Activated CD8-positive, alpha-beta T cell treated with anti-CD3 and anti-CD28 coated beads, Interleukin-2, amount 10 ng/mL, durations not matched to agents 7 days and 5 days (primary cell): Measurements from ENCODE around the gene MITF. TPM values are rescaled to one million over a fixed set of nuclear protein-coding genes. Genes with fewer than 3 reads are reported as not detected.

Source experiments
- ATAC-seq: fragments of 150-1000 bp; cut with Tn5 transposase; one replicate; pipeline ENCODE4 v1.10.0; 2021; ENCODE audit warnings: moderate library complexity
- CTCF ChIA-PET: fragments of 350-600 bp; sonication (Branson Sonifier 250); formaldehyde crosslinking; loops from one replicate; lab custom pipeline; 2021; ENCODE audit warnings: antibody characterized with exemption; lab: Charles Lee
- POLR2A ChIA-PET: fragments of 350-600 bp; sonication (Branson Sonifier 250); formaldehyde crosslinking; loops from one replicate; lab custom pipeline; 2021; ENCODE audit warnings: antibody characterized with exemption; lab: Charles Lee
- DNase-seq: peaks from one replicate; pipeline ENCODE4 v3.0.0-alpha.2; 2020
- H3K27ac Mint-ChIP-seq: one replicate; pipeline ENCODE4 v1.8.0; 2021; ENCODE audit warnings: mild to moderate bottlenecking, mixed read lengths
- H3K27me3 Mint-ChIP-seq: one replicate; pipeline ENCODE4 v1.8.0; 2021; ENCODE audit warnings: low read depth, mixed read lengths
- H3K36me3 Mint-ChIP-seq: one replicate; pipeline ENCODE4 v1.8.0; 2021; ENCODE audit warnings: low read depth, mixed read lengths
- H3K4me1 Mint-ChIP-seq: one replicate; pipeline ENCODE4 v1.8.0; 2021; ENCODE audit warnings: low read depth, mixed read lengths
- H3K4me3 Mint-ChIP-seq: one replicate; pipeline ENCODE4 v1.8.0; 2021; ENCODE audit warnings: mild to moderate bottlenecking, mixed read lengths
- H3K9me3 Mint-ChIP-seq: one replicate; pipeline ENCODE4 v1.8.0; 2022; ENCODE audit warnings: mixed read lengths; ENCODE audit not compliant: insufficient read depth
- total RNA-seq, 2 experiments: library from RNA; stranded (reverse); gene quantifications; one replicate each; pipeline ENCODE4 v1.2.3, GENCODE V29; 2021

MITF gene
- total RNA-seq, 2 experiments from 2014 or later = not detected

DNA sequence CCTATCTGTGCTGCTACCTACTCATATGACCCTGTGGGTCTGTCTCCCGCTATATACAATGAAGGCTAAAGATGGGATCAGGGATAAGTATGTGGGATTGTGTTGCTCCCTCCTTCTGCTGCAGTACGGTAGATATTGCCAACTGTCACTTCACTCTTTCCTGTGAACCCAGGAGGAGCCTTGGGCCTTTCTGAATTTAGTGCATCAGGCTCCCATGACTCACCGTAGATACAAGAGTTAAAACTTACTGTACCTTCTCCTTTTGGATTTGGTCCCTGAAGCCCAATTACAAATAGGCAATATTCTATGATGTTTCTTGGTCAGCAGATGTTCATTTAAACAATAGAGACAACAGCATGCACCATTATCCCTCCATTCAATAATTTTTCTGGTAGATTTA is 27.4 kb downstream of the MITF start:
- POLR2A ChIA-PET = no interaction called here
- Mint-ChIP-seq H3K27me3 (no peaks in the 10 kb centered on the region), H3K36me3 (no peaks in the 10 kb centered on the region), H3K9me3 (no peaks in the 10 kb centered on the region), H3K27ac (no peak overlapping the region), H3K4me1 (no peaks in the 10 kb centered on the region), H3K4me3 (no peak overlapping the region)
- ATAC-seq (no peak), DNase-seq (no peak)
- CTCF ChIA-PET = no interaction called here

DNA sequence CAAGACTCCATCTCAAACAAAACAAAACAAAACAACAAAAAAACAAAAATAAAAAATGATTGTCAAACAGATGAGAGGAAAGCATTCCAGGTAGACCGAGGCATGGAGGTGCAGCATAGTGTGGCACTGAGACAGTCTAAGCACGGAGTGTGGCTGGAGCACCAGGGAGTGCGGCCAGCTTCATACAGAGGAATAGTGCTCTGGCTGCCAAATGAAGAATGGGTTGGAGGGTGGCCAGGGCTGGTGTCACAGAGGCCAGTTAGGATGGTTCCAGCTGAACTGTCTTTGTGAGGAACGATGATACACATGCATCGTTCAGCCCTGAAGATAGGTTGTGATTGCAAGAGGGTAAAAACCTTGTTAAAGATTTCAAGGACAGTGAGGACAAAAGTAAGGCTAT is 28.3 kb downstream of the MITF start:
- Mint-ChIP-seq H3K4me3 (no peak overlapping the region), H3K27ac (no peak overlapping the region), H3K27me3 (no peaks in the 10 kb centered on the region), H3K4me1 (no peaks in the 10 kb centered on the region), H3K36me3 (no peaks in the 10 kb centered on the region), H3K9me3 (no peaks in the 10 kb centered on the region)
- ChIA-PET CTCF (no interaction called here), POLR2A (no interaction called here)
- no peak for DNase-seq
- ATAC-seq = no peak

DNA sequence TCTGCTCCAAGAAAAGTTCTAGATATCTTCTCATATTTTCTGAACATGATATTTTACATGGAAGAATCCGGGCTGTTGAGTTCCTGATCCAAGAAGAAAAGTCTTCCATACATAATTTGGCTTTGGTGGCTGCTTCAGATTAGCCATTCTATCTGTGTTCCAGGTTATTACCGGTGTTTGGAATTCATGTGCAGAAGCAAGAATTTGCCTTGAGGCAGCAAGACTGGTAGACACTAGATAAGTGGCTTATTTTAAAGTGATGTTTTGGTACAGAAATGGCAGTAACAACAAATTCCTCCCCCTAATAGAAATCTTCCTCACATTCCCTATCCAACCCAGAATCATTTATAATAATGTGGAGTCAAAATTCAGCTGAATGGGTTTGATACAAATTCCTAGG is 29.2 kb downstream of the MITF start:
- Mint-ChIP-seq H3K27me3 (no peaks in the 10 kb centered on the region), H3K36me3 (no peaks in the 10 kb centered on the region), H3K4me1 (no peaks in the 10 kb centered on the region), H3K9me3 (no peaks in the 10 kb centered on the region), H3K4me3 (no peak overlapping the region), H3K27ac (no peak overlapping the region)
- ChIA-PET POLR2A (no interaction called here), CTCF (no interaction called here)
- no peak for ATAC-seq
- no peak for DNase-seq

DNA sequence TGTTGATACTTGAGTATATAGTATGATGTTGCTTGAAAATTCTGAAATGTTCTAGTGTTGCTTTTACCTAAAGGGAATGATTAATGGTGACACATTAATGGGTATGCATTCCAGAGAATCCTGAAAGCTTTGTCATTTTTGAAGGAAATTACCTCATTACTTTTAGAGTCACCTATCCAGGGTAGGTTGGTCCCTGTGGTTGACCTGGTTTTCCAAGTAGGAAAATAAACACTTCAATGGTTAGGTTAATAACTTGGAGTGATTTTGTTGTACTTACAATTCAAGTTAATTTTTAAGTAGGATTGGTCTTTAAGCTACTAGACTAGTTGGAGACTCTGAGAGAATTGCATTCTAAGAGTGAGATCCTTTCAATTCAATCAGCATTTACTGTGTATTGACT is 31.0 kb downstream of the MITF start:
- DNase-seq = no peak
- H3K27me3 Mint-ChIP-seq = no peaks in the 10 kb centered on the region
- POLR2A ChIA-PET = no interaction called here
- no peak overlapping the region for H3K4me3 Mint-ChIP-seq
- no peaks in the 10 kb centered on the region for H3K4me1 Mint-ChIP-seq
- no peaks in the 10 kb centered on the region for H3K36me3 Mint-ChIP-seq
- CTCF ChIA-PET = no interaction called here
- no peak overlapping the region for H3K27ac Mint-ChIP-seq
- no peak for ATAC-seq
- no peaks in the 10 kb centered on the region for H3K9me3 Mint-ChIP-seq

DNA sequence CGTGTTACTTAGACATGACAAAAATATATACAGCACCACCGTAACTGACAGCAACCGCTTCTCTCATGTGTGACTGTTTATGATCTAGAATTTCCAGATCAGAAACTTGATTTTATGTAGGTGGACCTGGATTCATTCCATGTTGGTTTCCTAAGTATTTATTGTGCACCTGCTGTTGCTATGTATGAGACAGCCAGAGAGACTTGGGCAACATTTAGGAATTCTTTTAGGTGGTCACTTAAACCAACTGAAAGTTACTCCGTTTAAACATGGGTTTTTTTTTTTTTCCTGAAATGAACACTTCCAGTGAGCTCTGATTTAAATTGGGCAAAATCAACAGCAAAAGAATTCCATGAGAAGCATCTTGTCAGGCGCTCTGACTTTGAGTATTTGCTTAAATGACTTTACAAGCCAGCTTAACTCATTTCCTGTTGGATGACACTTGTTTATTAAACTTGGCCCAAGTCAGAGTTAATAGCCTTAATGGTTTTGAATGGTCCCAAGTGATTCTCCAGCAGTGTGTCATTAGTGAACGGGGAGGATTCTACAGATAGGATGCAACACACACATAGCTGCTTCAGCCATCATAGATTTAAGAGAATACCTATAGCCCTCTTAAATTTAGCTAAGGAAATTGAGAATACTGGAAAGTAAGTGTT is 31.8 kb downstream of the MITF start:
- DNase-seq = no peak
- no peak overlapping the region for H3K4me3 Mint-ChIP-seq
- ATAC-seq = no peak
- no peaks in the 10 kb centered on the region for H3K36me3 Mint-ChIP-seq
- no peaks in the 10 kb centered on the region for H3K4me1 Mint-ChIP-seq
- POLR2A ChIA-PET = no interaction called here
- no peak overlapping the region for H3K27ac Mint-ChIP-seq
- H3K9me3 Mint-ChIP-seq = no peaks in the 10 kb centered on the region
- CTCF ChIA-PET = no interaction called here
- H3K27me3 Mint-ChIP-seq = no peaks in the 10 kb centered on the region

DNA sequence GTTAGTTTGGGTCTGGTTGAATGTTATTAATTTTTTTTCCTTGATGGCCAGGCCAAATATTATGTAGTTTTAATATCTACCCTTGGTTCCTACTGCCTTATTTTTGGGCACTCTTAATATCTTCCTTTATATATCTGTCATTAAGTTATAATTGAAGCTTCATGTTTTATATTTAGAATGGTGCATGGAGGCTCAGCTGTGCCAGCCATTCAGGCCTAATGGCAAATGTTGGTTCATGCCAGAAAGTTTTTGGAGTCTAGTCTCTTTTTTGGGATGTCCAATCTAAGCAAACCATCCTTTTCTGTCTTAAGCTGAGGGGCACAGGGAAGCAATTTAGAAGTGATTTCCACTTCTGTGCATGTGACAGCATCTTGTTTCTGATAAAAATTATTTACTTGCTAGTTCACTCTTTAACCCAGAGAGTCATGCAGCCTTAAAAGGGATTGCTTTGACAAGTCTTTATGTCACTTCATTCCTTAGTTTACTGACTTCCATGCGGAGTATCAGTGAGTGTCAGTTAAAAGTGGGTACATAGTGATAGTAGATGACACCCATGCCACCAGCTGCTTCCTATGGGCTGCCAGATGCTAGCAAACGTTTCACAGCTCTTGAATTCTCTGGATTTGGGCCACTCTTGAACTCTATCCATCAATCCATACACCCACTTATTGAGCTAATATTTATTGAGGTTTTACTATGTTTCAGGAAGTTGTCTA is 33.0 kb downstream of the MITF start:
- Mint-ChIP-seq H3K4me1 (no peaks in the 10 kb centered on the region), H3K27ac (no peak overlapping the region), H3K9me3 (no peaks in the 10 kb centered on the region), H3K27me3 (no peaks in the 10 kb centered on the region), H3K4me3 (no peak overlapping the region), H3K36me3 (no peaks in the 10 kb centered on the region)
- POLR2A ChIA-PET = no interaction called here
- DNase-seq = no peak
- ATAC-seq = no peak
- CTCF ChIA-PET = no interaction called here

DNA sequence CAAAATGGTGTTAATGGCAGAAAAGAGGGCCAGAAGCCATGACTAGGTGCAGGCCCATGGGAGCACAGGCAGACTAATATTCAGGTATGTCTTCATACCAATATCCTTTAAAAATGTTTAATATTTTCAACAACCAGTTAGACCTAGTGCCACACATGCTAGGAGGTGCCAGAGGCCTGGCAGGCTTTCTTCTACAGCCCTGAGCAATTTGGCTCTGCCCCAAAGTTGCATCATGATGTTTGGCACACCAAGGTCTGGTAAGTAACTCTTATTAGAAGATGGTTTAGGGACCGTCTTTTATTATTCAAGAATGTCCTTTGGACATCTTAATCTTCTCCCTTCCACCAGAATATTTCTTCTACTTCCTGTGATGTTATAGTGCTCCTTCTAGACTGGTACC is 34.8 kb downstream of the MITF start:
- Mint-ChIP-seq H3K4me1 (no peaks in the 10 kb centered on the region), H3K4me3 (no peak overlapping the region), H3K9me3 (no peaks in the 10 kb centered on the region), H3K27me3 (no peaks in the 10 kb centered on the region), H3K36me3 (no peaks in the 10 kb centered on the region), H3K27ac (no peak overlapping the region)
- ChIA-PET CTCF (no interaction called here), POLR2A (no interaction called here)
- no peak for ATAC-seq
- no peak for DNase-seq

DNA sequence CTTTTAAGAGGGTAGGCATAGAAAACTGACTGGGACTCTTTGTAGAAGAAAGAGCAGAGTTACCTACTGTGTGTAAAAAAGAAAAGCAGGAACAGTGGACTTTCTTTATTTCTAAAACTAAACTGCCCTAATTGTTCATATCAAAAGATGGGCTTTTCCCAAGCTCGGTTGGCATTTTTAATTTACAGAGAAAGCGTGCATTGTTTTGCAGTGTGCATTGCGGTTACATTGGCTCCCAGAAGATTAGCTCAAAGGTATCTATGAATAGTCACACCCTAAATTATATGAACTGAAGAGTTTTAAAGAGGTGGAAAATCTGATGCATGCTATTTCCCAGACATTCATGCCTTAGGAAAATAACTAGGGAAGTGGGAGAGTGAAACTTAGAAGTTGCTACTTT is 36.5 kb downstream of the MITF start:
- no peak overlapping the region for H3K27ac Mint-ChIP-seq
- no peak for DNase-seq
- no peak for ATAC-seq
- no peak overlapping the region for H3K4me3 Mint-ChIP-seq
- ChIA-PET CTCF (no interaction called here), POLR2A (no interaction called here)
- H3K27me3 Mint-ChIP-seq = no peaks in the 10 kb centered on the region
- no peaks in the 10 kb centered on the region for H3K9me3 Mint-ChIP-seq
- no peaks in the 10 kb centered on the region for H3K4me1 Mint-ChIP-seq
- H3K36me3 Mint-ChIP-seq = no peaks in the 10 kb centered on the region

DNA sequence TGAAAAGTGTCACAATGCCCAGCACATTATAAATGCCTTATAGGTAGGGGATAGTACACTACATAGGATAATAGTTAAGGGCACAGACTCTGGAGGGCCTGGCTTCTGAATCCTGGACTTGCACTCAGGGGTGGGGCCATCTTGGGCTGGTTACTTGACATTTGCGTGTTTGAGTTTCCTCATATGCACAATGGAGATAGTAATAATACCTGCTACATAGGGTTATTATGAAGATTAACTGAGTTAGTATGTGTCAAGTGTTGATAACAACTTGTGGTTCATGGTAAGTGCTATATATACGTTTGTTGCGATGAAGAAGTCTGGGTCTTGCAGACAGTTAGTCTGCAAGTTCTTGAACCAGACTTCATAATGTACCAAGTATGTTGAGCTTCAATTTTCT is 37.0 kb downstream of the MITF start:
- CTCF ChIA-PET = no interaction called here
- POLR2A ChIA-PET = no interaction called here
- DNase-seq (no peak), ATAC-seq (no peak)
- H3K27ac Mint-ChIP-seq = no peak overlapping the region
- no peak overlapping the region for H3K4me3 Mint-ChIP-seq
- no peaks in the 10 kb centered on the region for H3K4me1 Mint-ChIP-seq
- no peaks in the 10 kb centered on the region for H3K36me3 Mint-ChIP-seq
- no peaks in the 10 kb centered on the region for H3K27me3 Mint-ChIP-seq
- no peaks in the 10 kb centered on the region for H3K9me3 Mint-ChIP-seq

DNA sequence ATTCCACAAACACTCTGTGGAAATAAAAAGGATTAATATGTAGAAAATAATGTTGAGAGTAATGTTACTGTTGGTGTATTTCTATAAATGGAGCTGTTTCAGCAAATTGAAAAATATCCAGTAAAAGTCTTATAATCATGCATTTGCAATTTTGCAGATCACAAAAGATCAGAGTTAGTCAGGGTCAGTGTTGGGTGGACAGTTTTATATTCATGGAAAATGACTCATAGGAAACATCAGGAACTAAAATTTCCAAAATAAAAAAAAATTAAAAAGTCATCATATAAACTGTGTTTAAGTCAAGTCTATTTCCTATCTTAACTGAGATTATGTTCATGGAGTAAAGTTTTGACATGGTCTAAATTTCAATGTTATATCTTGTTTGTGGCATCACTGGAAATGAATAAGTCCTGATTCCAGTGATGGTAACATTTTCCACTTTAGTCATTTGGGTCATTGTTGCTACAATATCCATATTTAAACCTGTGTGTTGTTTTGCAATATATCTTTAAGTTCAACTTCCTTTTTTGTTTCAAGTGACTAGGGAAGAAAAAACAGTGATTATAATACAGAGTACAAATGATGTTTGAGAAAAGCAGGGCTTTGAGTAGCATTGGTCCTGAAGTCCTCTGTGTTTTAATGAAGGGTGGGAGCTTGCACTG is 37.8 kb downstream of the MITF start:
- DNase-seq (no peak), ATAC-seq (no peak)
- ChIA-PET CTCF (no interaction called here), POLR2A (no interaction called here)
- Mint-ChIP-seq H3K4me3 (no peak overlapping the region), H3K4me1 (no peaks in the 10 kb centered on the region), H3K36me3 (no peaks in the 10 kb centered on the region), H3K27me3 (no peaks in the 10 kb centered on the region), H3K9me3 (no peaks in the 10 kb centered on the region), H3K27ac (no peak overlapping the region)

DNA sequence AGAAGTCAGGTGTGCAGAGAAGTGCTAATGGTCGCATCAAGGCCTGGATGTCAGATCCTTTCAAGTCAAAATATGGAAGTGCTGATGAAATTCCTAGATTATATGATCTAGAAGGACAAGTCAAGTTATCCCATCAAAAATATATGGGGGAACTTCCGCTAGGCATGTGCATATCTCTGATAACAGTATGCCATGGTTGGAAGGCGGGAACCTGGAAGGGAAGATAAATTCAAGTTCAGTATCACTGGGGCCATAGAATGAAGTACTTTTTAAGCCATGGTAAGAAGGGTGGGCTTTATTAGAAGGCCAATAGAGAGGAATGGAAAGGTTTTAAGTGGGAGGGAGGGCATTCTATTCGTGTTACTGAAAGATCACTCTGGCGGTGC is 38.3 kb downstream of the MITF start:
- Mint-ChIP-seq H3K36me3 (no peaks in the 10 kb centered on the region), H3K4me3 (no peak overlapping the region), H3K9me3 (no peaks in the 10 kb centered on the region), H3K27me3 (no peaks in the 10 kb centered on the region), H3K4me1 (no peaks in the 10 kb centered on the region), H3K27ac (no peak overlapping the region)
- ATAC-seq (no peak), DNase-seq (no peak)
- ChIA-PET CTCF (no interaction called here), POLR2A (no interaction called here)

DNA sequence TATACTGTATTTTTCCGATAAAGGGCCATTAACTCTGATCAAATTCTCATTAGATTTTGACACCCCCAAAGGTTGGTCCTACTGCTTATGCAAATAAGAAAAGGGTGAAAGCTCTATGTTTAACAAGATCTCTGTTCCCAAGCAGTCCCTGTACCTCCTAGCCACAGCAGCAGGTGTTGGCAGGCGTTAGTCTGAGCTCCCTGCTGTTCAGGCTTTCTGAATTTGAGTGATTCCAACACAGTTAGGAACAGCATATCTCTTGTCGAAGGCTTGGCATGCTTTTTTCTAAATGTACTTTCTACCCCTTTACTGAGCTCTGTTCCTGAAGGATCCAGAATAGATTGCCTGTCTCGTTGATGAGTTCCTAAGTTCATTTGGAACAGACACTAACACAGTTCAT is 42.3 kb downstream of the MITF start:
- Mint-ChIP-seq H3K27me3 (no peaks in the 10 kb centered on the region), H3K27ac (no peak overlapping the region), H3K4me3 (no peak overlapping the region), H3K36me3 (no peaks in the 10 kb centered on the region), H3K9me3 (no peaks in the 10 kb centered on the region), H3K4me1 (no peaks in the 10 kb centered on the region)
- CTCF ChIA-PET = no interaction called here
- POLR2A ChIA-PET = no interaction called here
- no peak for ATAC-seq
- no peak for DNase-seq
